H9 (cell line): Measurements from ENCODE around the gene ABLIM1. TPM values are rescaled to one million over a fixed set of nuclear protein-coding genes. Genes with fewer than 3 reads are reported as not detected.

Experiments used
- DNase-seq: peaks from one replicate; pipeline ENCODE4 v3.0.0-alpha.2; 2017
- H2AFZ ChIP-seq: one replicate; pipeline ENCODE4 v1.6.1; 2013; ENCODE audit warnings: mild to moderate bottlenecking, low read length, control low read depth, moderate library complexity
- H2AK5ac ChIP-seq: 2 replicates; pipeline ENCODE4 v1.6.1; 2013; ENCODE audit warnings: low read length, control low read depth, mixed read lengths; ENCODE audit not compliant: insufficient read length
- H2BK120ac ChIP-seq: one replicate; pipeline ENCODE4 v1.6.1; 2013; ENCODE audit warnings: low read depth, mild to moderate bottlenecking, low read length, control low read depth, inconsistent platforms; ENCODE audit not compliant: poor library complexity, severe bottlenecking
- H2BK12ac ChIP-seq: 2 replicates; pipeline ENCODE4 v1.6.1; 2013; ENCODE audit warnings: low read length, control low read depth, mixed read lengths, low read depth; ENCODE audit not compliant: insufficient read length
- H2BK15ac ChIP-seq: 2 replicates; pipeline ENCODE4 v1.6.1; 2013; ENCODE audit warnings: low read depth, low read length, control low read depth
- H2BK20ac ChIP-seq: one replicate; pipeline ENCODE4 v1.6.1; 2013; ENCODE audit warnings: low read depth, mild to moderate bottlenecking, low read length, control low read depth, inconsistent platforms; ENCODE audit not compliant: poor library complexity, severe bottlenecking
- H2BK5ac ChIP-seq: 2 replicates; pipeline ENCODE4 v1.6.1; 2013; ENCODE audit warnings: low read length, control low read depth, mixed read lengths; ENCODE audit not compliant: insufficient read length
- H3K14ac ChIP-seq: 2 replicates; pipeline ENCODE4 v1.6.1; 2013; ENCODE audit warnings: low read length, control low read depth; ENCODE audit not compliant: insufficient read depth
- H3K18ac ChIP-seq: 2 replicates; pipeline ENCODE4 v1.6.1; 2013; ENCODE audit warnings: low read depth, mild to moderate bottlenecking, mixed read lengths, low read length, control low read depth; ENCODE audit not compliant: insufficient read length
- H3K23ac ChIP-seq: 2 replicates; pipeline ENCODE4 v1.6.1; 2013; ENCODE audit warnings: low read length, control low read depth, mixed read lengths, low read depth; ENCODE audit not compliant: insufficient read length
- H3K23me2 ChIP-seq: 2 replicates; pipeline ENCODE4 v1.6.1; 2013; ENCODE audit warnings: low read depth, mild to moderate bottlenecking, mixed read lengths, low read length, control low read depth; ENCODE audit not compliant: insufficient read length, poor library complexity, severe bottlenecking
- H3K27ac ChIP-seq: 2 replicates; pipeline ENCODE4 v1.5.1; 2013; ENCODE audit warnings: low read length, control low read depth, mixed read lengths, low read depth; ENCODE audit not compliant: insufficient read length
- H3K27me3 ChIP-seq: 2 replicates; pipeline ENCODE4 v1.6.1; 2013; ENCODE audit warnings: low read length, control low read depth, inconsistent platforms; ENCODE audit not compliant: insufficient read depth
- H3K4ac ChIP-seq: 2 replicates; pipeline ENCODE4 v1.6.1; 2013; ENCODE audit warnings: low read depth, mild to moderate bottlenecking, control low read depth, inconsistent platforms, low read length, moderate library complexity
- H3K4me1 ChIP-seq: 2 replicates; pipeline ENCODE4 v1.6.1; 2013; ENCODE audit warnings: low read length, control low read depth, inconsistent platforms; ENCODE audit not compliant: insufficient read depth
- H3K4me2 ChIP-seq: 2 replicates; pipeline ENCODE4 v1.6.1; 2013; ENCODE audit warnings: low read length, control low read depth, mixed read lengths; ENCODE audit not compliant: insufficient read length, insufficient read depth
- H3K56ac ChIP-seq: 2 replicates; pipeline ENCODE4 v1.6.1; 2013; ENCODE audit warnings: low read depth, mild to moderate bottlenecking, mixed read lengths, low read length, control low read depth; ENCODE audit not compliant: insufficient read length
- H3K79me1 ChIP-seq: 2 replicates; pipeline ENCODE4 v1.6.1; 2013; ENCODE audit warnings: low read depth, mild to moderate bottlenecking, moderate library complexity, low read length, control low read depth, inconsistent platforms; ENCODE audit not compliant: insufficient read depth, poor library complexity, severe bottlenecking
- H3K79me2 ChIP-seq: 2 replicates; pipeline ENCODE4 v1.6.1; 2013; ENCODE audit warnings: low read length, control low read depth, inconsistent platforms; ENCODE audit not compliant: insufficient read depth
- H3K9ac ChIP-seq: 2 replicates; pipeline ENCODE4 v1.6.1; 2013; ENCODE audit warnings: low read length, control low read depth, mixed read lengths; ENCODE audit not compliant: insufficient read length; ENCODE audit errors: extremely low read depth
- H3K9me3 ChIP-seq: one replicate; pipeline ENCODE4 v1.6.1; 2013; ENCODE audit warnings: low read depth, low read length, inconsistent platforms; ENCODE audit not compliant: control insufficient read depth
- H3T11ph ChIP-seq: one replicate; pipeline ENCODE4 v1.6.1; 2013; ENCODE audit warnings: mild to moderate bottlenecking, low read length, control low read depth, inconsistent platforms
- H4K20me1 ChIP-seq: one replicate; pipeline ENCODE4 v1.6.1; 2013; ENCODE audit not compliant: control insufficient read depth, insufficient read length, insufficient read depth
- H4K5ac ChIP-seq: 2 replicates; pipeline ENCODE4 v1.6.1; 2013; ENCODE audit warnings: low read depth, mild to moderate bottlenecking, mixed read lengths, low read length, control low read depth; ENCODE audit not compliant: insufficient read length
- H4K8ac ChIP-seq: replicated peaks from 2 replicates; pipeline ENCODE4 v1.6.1; 2013; ENCODE audit warnings: low read length, control low read depth, mixed read lengths, low read depth; ENCODE audit not compliant: insufficient read length
- H4K91ac ChIP-seq: 2 replicates; pipeline ENCODE4 v1.6.1; 2013; ENCODE audit warnings: low read depth, mild to moderate bottlenecking, moderate library complexity, mixed read lengths, low read length, control low read depth; ENCODE audit not compliant: insufficient read length
- H3K27ac Mint-ChIP-seq, 3 experiments: 2 replicates in 2 of 3; 3 replicates in 1 of 3; pipeline ENCODE4 v1.8.0; 2020 to 2021; ENCODE audit warnings: mixed read lengths in 3 of 3, mild to moderate bottlenecking in 1 of 3, moderate library complexity in 1 of 3
- H3K27me3 Mint-ChIP-seq: 2 replicates; pipeline ENCODE4 v1.8.0; 2021; ENCODE audit warnings: low read depth, mild to moderate bottlenecking, moderate library complexity, mixed read lengths
- H3K36me3 Mint-ChIP-seq, 3 experiments: 2 replicates in 2 of 3; 3 replicates in 1 of 3; pipeline ENCODE4 v1.8.0; 2020 to 2021; ENCODE audit warnings: low read depth in 3 of 3, mixed read lengths in 3 of 3; ENCODE audit not compliant: insufficient read depth in 1 of 3
- H3K4me1 Mint-ChIP-seq, 2 experiments: 2 replicates each; pipeline ENCODE4 v1.8.0; 2020; ENCODE audit warnings: mixed read lengths in 2 of 2
- H3K4me3 Mint-ChIP-seq, 2 experiments: 2 replicates in 1 of 2; 3 replicates in 1 of 2; pipeline ENCODE4 v1.8.0; 2020 to 2021; ENCODE audit warnings: mild to moderate bottlenecking in 2 of 2, mixed read lengths in 2 of 2, moderate library complexity in 1 of 2
- H3K9me3 Mint-ChIP-seq, 2 experiments: 2 replicates in 1 of 2; 3 replicates in 1 of 2; pipeline ENCODE4 v1.8.0; 2020; ENCODE audit warnings: mild to moderate bottlenecking in 2 of 2, mixed read lengths in 2 of 2, moderate library complexity in 1 of 2
- WGBS: extraction: QIAGEN DNeasy Blood & Tissue Kit; methylation state at CpG from one replicate; pipeline ENCODE4 v1.1.7; 2013; ENCODE audit warnings: missing lambda C conversion rate, low lambda C conversion rate, mixed read lengths; ENCODE audit not compliant: insufficient read length; ENCODE audit errors: extremely low coverage; 5-methylcytosine and 5-hydroxymethylcytosine counted together
- total RNA-seq: library from RNA; stranded (reverse); gene quantifications from 2 replicates; pipeline ENCODE4 v1.2.1, GENCODE V29; 2021
- TF ChIP-seq, protein P1 (sequence below): fragments of 200-600 bp; sonication (generic); conservative IDR thresholded peaks from 3 replicates; pipeline ENCODE4 v1.8.0; 2021; ENCODE audit warnings: antibody characterized with exemption, mild to moderate bottlenecking

ABLIM1 gene
- total RNA-seq, 1 experiment from 2014 or later = 32.1 TPM

- no peak overlapping the region for H3T11ph ChIP-seq
- H3K14ac ChIP-seq = no peak overlapping the region
- H3K79me2 ChIP-seq = no peaks in the 10 kb centered on the region
- Mint-ChIP-seq H3K9me3 (no peaks in the 10 kb centered on the region), H3K4me1 (peaks cover 3 to 5% of the 10 kb centered on the region in 2 experiments; a peak in 3 of 4 replicates), H3K4me3 (no peak overlapping the region), H3K27me3 (no peaks in the 10 kb centered on the region), H3K36me3 (no peaks in the 10 kb centered on the region), H3K27ac (no peak overlapping the region)
- no CpG with 5 or more reads among the region's 1 CpG for WGBS
- no peaks in the 10 kb centered on the region for H3K23me2 ChIP-seq
- H3K4me2 ChIP-seq = no peak overlapping the region
- no peak overlapping the region for H2BK15ac ChIP-seq
- DNase-seq = no peak
- no peaks in the 10 kb centered on the region for H3K27me3 ChIP-seq
- no peak overlapping the region for H3K9ac ChIP-seq
- H4K5ac ChIP-seq = no peak overlapping the region
- H3K18ac ChIP-seq = no peak overlapping the region
- no peak overlapping the region for H3K4ac ChIP-seq
- no peaks in the 10 kb centered on the region; the same call in 1 of the 2 replicates for H3K4me1 ChIP-seq
- H2BK120ac ChIP-seq = no peak overlapping the region
- H4K91ac ChIP-seq = no peak overlapping the region
- no peaks in the 10 kb centered on the region for H3K79me1 ChIP-seq
- no peak overlapping the region for H3K56ac ChIP-seq
- H4K8ac ChIP-seq = no peak overlapping the region
- no peak overlapping the region for H3K27ac ChIP-seq
- no peak overlapping the region for H2AK5ac ChIP-seq
- no peak overlapping the region for H2BK12ac ChIP-seq
- H2AFZ ChIP-seq = no peak overlapping the region
- TF ChIP-seq, protein P1, sequence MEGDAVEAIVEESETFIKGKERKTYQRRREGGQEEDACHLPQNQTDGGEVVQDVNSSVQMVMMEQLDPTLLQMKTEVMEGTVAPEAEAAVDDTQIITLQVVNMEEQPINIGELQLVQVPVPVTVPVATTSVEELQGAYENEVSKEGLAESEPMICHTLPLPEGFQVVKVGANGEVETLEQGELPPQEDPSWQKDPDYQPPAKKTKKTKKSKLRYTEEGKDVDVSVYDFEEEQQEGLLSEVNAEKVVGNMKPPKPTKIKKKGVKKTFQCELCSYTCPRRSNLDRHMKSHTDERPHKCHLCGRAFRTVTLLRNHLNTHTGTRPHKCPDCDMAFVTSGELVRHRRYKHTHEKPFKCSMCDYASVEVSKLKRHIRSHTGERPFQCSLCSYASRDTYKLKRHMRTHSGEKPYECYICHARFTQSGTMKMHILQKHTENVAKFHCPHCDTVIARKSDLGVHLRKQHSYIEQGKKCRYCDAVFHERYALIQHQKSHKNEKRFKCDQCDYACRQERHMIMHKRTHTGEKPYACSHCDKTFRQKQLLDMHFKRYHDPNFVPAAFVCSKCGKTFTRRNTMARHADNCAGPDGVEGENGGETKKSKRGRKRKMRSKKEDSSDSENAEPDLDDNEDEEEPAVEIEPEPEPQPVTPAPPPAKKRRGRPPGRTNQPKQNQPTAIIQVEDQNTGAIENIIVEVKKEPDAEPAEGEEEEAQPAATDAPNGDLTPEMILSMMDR = no peak
- no peak overlapping the region for H3K23ac ChIP-seq
- no peak overlapping the region for H2BK5ac ChIP-seq
- H2BK20ac ChIP-seq = no peak overlapping the region
- H3K9me3 ChIP-seq = no peaks in the 10 kb centered on the region
- no peaks in the 10 kb centered on the region for H4K20me1 ChIP-seq
These were observed 77.0 kb downstream of the ABLIM1 start for GRCh38 chr10:114581071-114581470.
